Stimulated activated CD8-positive, alpha-beta memory T cell treated with anti-CD3 and anti-CD28 coated beads, Interleukin-12 subunit alpha, Interleukin-12 subunit beta, amount 100 ng/mL, for 24 hours (primary cell): ENCODE results near the gene KLB.
"Not testable (repeated sequence)": the region's sequence is repeated elsewhere in the genome, so short reads cannot be mapped to it uniquely, and the experiment has no call there.

Experiments
- DNase-seq: peaks from one replicate; pipeline ENCODE4 v3.0.0-alpha.2; 2020; ENCODE audit errors: extremely low read depth

KLB gene

DNA sequence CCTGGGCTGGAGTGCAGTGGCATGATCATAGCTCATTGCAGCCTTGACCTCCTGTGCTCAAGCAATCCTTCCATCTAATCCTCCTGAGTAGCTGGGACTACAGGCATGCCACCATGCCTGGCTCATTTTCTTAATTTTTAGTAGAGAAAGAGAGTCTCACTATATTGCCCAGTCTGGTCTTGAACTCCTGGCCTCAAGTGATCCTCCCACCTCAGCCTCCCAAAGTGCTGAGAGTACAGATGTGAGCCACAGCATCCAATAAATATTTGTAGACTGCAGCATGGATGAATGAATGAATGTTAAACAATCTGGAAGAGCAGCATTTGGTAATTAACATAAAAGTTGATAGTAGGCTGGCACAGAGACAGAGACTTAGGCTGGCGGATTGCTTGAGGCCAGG, 20.0 kb downstream of the KLB start:
- no peak for DNase-seq

DNA sequence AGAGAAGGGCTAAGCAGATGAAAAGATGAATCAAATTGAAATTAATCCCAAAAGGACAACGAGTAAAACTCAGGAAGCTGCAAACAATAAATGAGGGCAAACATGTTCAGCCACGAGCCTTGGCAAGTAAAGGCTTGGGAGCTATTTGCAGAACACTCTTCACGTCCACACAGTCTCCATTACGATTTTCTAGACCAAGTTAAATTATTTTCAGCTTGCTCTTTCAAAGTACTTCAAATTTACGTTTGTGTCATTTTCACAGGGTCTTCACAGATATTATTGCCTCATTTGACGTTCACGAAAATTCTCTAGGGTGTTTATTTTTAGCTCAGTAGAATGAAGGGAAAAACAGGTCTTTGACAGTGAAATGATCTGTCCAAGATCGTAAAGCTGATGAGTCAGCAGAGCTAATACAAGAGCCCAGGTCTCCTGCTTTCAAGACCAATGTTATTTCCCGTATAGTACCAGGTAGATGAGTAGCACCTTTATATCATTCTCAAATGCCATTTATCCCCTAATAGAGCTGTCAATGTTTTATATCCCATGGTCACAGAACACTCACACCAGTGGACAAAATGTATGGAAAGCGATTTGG, 20.9 kb downstream of the KLB start:
- no peak for DNase-seq

DNA sequence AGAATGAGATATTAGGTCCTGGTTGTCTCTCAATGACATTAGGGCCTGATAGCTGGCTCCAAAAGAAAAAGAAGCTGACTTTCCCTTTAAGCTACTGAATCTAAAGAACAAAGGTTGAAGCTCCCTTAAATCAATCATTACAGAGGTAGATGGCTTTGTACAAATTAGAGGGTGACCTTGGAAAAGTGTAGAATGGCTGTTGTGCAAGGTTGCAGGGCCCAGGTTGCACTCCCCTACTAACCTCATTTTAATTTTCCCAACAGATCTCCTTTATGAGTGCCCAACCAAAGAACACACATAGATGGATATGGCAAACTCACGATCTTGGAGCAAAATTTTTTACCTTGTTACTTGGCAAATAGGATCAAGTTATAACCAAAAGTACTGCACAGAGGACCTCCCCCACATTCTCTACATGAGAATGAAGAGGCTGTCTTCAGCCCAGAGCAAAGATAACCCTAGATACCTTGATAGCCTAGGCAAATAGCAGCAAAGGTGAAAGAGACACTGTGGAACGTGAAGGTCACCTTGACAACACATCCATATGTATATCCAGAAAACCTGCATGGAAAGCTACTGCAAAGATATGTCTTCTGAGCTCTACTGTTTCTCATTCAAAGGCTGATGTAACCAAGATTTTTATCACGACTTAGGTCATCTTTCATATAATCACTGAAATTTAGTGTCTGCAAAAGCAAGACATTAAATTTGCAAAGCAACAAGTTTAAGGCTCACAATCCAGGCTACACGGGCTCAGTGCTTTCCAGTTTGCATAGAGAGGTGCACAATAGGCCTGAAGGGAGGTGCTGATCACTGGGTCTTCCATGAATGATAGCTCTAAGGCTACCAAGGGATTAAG, 23.0 kb downstream of the KLB start:
- no peak for DNase-seq

- DNase-seq: no peak
Measured at GRCh38 chr4:39433878-39434492, 27.3 kb downstream of the KLB start.

GRCh38 chr4:39435659-39436563, 29.2 kb downstream of the KLB start:
- no peak for DNase-seq

DNA sequence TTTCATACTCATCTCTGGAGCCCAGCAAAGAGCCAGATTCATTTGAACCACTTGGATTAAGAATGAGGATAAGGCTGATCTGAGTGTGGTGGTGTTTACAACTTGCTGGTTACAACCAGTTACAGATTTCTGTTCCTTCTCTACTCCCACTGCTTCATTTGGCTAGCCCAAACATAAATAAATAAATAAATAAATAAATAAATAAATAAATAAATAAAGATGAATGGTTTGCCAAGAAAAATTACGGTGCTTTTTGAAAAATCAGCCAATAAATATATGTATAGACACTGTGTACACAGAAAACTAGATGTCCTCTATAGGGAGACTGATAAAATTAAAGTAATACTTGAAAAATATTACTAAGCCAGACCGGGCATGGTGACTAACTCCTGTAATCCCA, 34.9 kb downstream of the KLB start:
- DNase-seq: no peak

DNA sequence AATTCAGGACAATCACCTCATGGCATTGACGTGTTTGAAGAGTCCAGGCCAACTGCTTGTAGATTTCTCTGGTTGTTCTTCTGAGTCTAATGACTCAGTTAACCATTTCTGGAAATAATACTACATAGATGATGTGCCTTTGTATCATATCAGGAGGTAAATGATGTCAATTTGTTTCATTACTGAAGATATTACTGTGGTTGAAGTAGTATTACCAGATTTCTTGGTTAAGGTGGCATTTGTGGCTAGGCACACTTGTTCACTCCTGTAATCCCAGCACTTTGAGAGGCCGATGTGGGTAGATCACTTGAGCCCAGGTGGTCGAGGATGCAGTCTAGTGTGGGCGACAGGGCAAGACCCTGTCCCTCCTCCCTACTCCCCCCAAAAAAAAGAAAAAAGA, 36.3 kb downstream of the KLB start:
- no peak for DNase-seq

DNA sequence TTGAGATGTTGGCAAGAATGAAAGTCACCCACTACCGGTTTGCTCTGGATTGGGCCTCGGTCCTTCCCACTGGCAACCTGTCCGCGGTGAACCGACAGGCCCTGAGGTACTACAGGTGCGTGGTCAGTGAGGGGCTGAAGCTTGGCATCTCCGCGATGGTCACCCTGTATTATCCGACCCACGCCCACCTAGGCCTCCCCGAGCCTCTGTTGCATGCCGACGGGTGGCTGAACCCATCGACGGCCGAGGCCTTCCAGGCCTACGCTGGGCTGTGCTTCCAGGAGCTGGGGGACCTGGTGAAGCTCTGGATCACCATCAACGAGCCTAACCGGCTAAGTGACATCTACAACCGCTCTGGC, 39.7 kb downstream of the KLB start:
- no peak for DNase-seq

- DNase-seq: no peak
Measured at GRCh38 chr4:39446842-39447573, 40.3 kb downstream of the KLB start.

DNA sequence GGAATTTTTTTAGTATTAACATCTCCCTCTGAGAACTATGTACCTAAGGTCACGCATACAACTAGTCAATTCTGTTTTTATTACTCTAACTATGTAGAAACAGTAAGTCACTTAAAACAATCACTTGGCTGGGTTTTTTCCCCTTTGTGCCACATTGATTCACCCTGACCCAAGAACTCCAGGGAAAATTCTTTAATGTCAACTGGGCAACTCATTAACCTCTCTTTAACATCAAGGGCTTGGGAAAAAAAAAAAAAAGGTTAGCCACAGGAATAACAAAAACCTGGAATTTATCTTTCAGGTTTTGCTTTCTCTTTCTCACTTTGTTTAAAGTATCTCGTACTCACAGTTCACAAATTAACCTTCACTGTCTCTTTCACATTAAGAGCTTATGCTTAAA, 43.9 kb downstream of the KLB start:
- DNase-seq: no peak

- no peak for DNase-seq
Measured at GRCh38 chr4:39451423-39452023, 44.8 kb downstream of the KLB start.

GRCh38 chr4:39452153-39452859, 45.6 kb downstream of the KLB start:
- no peak for DNase-seq

DNA sequence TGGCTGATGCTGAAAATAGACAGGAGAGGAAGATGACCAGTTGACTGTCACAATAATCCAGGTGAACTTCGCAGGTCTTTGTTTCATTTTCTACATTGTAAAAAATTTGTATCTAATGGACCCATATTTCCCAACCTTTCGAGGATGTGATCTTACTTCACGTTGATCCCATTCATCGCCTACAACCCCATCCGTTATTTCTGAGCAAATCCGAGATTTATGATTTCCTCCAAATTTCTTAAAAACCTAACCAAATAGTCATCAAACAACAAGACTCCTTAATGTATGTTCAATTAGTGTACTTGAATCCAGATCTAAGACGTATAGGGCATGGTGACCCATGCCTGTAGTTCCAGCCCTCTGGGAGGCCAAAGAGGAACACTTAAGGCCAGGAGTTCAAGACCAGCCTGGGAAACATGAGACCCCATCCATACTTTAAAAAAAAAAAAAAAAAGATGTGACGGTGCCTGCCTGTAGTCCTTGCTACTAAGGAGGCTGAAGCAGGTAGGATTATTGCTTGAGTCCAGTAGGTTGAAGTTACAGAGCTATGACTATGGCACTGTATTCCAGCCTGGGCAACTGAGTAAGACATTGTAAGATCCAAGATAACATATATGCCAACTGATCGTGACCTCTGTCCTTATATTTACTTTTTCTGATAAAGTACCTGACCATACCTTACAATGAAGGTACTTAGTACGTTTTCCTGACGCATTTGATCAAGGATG, 46.3 kb downstream of the KLB start:
- no peak for DNase-seq

DNA sequence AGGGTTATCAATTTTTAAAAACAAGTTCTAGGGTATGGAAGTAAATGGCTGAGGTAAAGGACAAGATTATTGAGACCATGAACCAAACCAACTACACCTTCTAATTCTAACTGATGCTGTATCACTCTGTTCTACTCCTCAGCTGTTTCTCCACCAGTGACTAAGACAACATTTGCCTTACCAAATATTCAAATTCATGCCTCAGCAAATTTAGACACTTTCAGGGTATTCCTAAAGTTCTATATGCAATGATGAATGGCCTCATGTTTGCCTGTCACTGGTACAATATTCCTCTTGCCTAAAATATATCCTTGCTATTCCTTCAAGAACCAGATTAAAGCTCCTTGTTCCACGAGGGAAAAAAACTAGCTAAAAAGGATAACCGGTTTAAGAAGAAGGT, 47.0 kb downstream of the KLB start:
- no peak for DNase-seq

DNA sequence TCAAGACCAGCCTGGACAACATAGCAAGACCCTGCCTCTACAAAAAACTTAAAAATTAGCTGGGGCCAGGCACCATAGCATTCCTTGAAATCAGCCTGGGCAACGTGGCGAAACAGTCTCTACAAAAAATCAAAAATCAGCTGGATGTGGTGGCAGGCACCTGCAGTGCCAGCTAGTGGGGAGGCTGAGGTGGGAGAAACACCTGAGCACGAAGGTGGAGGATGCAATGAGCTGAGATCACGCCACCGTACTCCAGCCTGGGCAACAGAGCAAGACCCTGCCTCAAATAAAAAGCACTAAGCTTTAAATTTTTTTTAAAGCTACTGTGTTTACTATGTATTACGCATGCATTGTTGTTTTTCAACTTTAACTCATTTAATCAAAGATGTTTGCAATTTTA, 48.8 kb downstream of the KLB start:
- DNase-seq: no peak

- no peak for DNase-seq
Measured at GRCh38 chr4:39456946-39457763, 50.4 kb downstream of the KLB start.

DNA sequence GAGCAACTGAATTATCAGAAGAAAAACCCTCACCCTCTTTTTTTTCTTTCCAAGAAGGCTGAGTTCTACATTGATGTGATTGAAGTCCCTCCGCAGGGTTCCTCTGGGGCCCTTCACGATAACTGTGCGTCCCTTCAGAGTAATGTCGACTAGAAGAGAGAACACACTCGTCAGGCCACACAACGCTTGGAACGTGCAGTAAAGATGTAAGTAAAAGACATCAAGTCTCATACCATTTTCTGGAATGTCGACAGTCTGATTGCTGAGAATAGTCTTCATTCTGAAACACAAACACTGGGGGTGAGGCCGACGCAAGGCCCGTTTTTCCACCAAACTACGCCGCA, 51.4 kb downstream of the KLB start:
- not testable (repeated sequence) for DNase-seq

DNA sequence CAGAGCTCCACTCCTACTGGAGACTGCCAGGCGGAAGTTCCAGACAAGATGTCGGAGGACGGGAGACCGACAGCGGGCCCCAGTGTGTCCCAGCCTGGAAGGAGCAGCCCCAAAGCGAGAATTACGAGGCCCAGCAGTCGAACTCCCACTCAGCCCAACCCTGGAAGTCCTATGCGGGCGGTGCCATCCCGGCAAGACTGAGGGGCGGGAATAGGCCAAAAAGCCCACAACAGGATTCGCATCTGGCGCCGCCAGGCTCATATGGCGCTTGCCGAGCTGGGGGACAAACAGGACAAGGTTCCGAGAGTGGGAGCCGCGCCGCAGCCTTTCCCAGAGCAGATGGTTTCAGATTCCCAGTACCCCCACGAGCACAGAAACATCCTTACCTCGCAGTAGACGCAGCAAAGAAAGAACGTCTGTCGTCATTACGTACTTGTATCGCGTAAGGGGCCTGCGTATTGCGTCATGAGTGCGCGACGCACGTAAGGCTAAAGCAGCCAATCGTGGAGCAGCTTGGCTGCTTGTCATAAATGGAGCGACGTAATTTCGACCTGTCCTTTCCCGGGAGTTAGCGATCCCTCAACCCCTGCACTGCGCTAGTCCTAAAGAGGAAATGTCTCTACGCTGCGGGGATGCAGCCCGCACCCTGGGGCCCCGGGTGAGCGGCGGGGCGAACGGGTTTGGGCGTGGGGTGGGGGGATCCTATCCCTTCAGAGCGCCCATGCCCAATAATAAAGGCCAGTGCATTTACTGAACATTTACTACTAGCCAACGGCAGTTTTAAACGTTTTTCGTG, 52.0 kb downstream of the KLB start, which contains the start of the genes LIAS and RPL9:
TSS of gene LIAS (plus strand) at position 552 of the 796 bp plus-strand sequence. CDS start at position 614, 62 bp downstream.
TSS of gene RPL9 (minus strand) at position 418 of the 796 bp plus-strand sequence. CDS start 483 bp downstream, outside the sequence.
- DNase-seq: peak; percentile 70
